A172 (cell line): ENCODE results near the gene ZSCAN9. TPM values are rescaled to one million over a fixed set of nuclear protein-coding genes. Genes with fewer than 3 reads are reported as not detected.

ENCODE experiments used
- DNase-seq: peaks from one replicate; pipeline ENCODE4 v3.0.0-alpha.2; 2015; ENCODE audit warnings: low spot score
- total RNA-seq: library from RNA; depleted of rRNA; stranded (reverse); fragments of >200 nt; shearing (Covaris generic); gene quantifications from 2 replicates; pipeline ENCODE4 v1.2.3, GENCODE V29; 2014; rRNA removed

Gene ZSCAN9
- total RNA-seq, 1 experiment from 2014 or later = 17.0 TPM

DNA sequence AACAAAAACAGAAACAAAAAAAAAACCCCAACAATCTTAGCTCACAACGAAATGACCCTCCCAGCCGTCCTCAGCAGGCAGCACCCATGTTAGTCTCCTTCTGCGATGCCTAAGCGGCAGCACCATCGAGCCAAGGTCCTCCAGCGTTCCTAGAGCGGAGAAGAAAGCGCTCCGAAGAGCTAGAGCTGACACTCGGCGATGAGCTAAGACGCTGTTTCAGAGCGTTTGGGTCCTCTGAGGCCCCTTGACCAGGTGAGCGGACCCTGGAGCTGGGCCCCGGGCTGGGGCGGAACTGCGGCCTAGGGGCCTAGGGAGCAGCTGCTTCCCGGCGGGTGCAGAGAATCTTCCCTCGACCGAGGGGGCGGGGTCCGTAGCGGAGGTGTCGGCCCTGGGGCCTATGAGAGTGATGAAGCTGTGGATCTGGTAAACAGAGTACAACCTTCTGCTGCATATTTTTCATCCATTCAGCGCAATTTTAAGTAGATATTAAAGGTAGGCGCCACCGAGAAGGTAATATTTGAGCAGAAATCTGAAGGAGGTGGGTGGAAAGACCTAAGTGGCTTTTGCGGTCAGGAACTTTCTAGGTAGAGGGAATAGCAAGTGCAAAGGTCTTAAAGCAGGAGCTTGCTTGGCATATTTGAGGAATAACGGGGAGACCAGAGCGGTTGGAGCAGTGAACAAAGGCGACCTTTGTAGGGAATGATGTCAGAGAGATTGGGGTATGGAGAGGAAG, 42.1 kb downstream of the ZSCAN9 start, which contains the start of gene ZSCAN26:
ZSCAN26 (plus strand) TSS at position 182 of the 733 bp plus-strand sequence. CDS start 4,777 bp downstream, outside the sequence.
- peak; percentile 79 for DNase-seq

DNA sequence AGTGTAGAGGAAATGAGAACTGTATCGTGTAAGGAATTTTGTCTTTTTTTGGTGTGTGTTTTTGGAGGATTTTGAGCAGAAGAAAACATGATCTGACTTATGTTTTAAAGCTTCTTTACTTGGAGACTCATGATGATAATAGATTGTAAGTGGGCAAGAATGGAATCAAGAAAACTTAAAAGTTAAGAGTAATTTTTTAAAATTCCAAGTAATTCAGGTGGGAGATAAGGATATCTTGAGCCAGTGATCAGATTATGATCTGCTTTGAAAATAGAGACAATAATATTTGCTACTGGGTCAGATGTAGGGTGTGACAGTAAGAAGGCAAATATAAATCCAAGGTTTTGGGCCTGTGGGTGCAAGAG, 42.6 kb downstream of the ZSCAN9 start:
- DNase-seq = no peak

DNA sequence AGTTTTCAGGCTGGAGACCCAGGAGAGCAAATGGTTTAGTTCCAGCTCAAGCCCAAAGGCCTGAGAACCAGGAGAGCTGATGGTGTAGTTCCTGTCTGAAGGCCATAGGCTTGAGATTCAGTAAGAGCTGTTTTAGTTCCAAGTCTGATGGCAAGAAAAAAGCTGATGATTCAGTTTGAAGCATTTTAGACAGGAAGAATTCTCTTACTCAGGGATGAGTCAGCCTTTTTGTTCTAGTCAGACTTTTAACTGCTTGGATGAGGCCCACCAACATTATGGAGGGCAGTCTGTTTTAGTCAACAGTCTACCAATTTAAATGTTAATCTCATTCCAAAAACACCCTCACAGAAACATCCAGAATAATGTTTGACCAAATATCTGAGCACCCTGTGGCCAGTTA, 44.4 kb downstream of the ZSCAN9 start:
- peak; percentile 80 for DNase-seq

DNA sequence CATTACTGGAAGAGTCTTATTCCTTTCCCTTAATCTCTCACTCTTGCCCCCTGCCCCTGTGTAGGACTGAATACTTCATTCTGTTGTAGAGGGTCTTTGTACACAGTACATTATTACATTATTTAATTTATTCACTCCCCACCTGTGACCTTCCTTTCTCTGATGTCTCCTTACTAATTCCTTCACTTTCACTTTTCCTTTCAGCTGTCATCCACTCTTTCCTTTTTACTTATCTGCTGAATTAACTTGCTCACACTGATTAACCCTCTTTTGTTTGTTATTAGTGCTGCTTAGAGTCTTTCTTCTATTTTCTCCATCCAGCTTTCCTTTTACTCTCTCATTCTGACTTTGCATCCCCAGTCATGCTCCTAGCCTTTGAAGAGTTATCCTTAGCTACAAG, 49.8 kb downstream of the ZSCAN9 start:
- no peak for DNase-seq

DNA sequence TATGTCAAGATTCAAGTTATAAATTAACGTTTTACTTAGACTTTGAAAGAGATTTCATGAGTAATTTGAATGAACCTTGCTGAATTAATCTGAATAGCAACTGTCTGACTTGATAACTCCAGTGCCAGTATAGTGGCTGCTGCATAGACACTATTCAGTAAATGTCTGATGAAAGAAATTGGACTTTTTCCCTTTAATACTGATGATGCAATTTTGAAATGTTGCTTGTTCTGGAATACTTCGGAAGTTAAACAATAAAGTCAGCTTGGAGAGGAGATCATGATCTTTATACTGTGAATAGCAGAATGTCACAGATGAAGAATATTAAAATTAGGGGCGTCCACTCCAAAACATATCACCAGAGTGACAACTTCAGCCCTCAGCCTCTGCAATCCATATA, 52.7 kb downstream of the ZSCAN9 start:
- no peak for DNase-seq

DNA sequence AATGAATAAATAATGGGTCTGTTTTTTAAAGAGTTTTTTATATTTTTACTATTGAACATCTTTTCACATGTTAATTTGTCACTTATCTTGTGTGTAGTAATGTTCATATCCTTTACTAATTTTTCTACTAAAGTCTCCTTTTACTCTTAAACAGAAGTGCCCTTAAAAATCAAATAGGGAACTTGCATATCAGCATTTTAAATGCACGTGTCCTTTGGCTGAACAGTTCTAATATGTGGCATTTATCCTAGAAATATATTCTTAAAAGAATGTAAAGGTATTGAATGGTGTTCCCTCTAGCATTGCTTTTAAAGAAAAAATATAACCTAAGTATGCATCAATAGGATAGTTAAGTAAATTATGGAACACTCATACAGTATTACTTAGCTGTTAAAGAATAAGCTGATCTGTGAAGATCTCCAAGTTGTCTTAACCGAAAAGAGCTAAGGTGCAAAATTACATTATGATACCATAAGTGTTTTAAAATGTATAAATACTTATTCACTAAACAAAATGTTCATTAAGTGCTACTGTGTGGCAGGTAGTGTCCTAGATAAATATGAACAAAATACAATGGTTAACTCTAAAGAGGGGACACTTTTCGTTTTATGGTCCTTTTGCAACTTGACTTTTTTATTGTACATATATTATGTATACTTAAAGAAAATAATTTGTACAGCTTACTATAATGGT, 55.7 kb downstream of the ZSCAN9 start:
- DNase-seq = no peak

DNA sequence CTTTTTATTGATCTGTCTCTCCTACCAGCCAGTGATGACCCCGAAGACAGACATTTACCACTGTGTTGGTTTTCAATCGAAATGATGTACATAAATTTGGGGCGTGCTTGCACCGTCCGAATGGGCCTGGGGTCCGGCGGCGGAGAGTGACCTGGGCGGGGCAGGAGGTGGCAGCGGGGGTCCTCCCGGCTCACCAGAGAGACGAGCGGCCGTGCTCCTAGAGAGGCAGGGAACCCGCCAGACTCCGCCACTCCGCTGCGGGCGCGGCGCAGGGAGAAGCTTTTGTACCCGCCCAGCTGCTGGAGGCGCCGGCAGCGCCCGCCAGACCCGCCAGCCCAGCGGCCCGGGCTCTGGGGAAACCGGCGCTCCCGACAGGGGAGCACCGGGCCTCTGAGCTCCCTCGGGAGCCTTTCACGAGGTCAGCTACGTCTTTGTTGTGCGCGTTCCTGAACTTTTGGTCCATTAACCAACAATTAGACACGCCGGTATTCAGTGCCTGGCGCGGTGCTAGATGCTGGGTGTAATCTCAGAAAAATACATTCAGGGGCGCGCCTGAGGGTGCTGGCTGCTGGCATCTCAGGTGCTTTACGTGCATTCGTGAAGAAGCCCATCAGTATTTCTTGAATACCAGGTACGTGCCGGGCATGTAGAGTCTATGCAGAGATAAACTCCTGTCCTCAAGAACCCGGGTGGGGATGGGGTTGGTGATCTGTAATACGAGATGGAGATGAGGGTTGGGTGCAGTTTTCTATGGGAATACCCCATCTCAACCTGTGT, 56.4 kb downstream of the ZSCAN9 start, which contains the start of gene PGBD1:
PGBD1 (plus strand) TSS at position 285 of the 777 bp plus-strand sequence. CDS start 2,242 bp downstream, outside the sequence.
- DNase-seq = peak; percentile 50

DNA sequence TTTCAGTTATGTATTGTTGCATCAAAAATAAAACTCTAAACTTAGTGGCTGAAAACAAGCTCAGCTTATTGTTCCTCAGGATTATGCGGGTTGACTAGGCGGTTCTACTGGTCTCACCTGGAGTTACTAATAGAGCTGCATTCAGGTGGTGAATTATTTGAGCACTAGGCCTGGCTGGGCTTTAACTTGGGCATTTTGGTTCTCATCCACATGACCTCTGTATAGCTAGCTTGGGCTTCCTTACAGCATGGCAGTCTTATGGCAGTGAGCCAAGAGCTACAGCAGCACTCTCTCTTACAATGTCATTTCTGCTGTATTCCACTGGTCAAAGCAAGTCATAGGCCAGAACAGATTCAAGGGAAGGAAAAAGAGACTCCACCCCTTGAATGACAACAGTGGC, 57.9 kb downstream of the ZSCAN9 start:
- DNase-seq = no peak

Other genes with a start within 250 kb of the ZSCAN9 start
- gene ZNF165, start 144.7 kb upstream of the ZSCAN9 start, total RNA-seq = 0.09 and 1.4 TPM in 2 replicates
- 7.7 and 9.9 TPM in 2 replicates for gene ZSCAN16, start 100.7 kb upstream of the ZSCAN9 start, total RNA-seq
- gene ZKSCAN8, start 83.4 kb upstream of the ZSCAN9 start, total RNA-seq = 10.2 and 10.4 TPM in 2 replicates
- gene ZKSCAN4, start 27.0 kb downstream of the ZSCAN9 start, total RNA-seq = 3.5 and 5.6 TPM in 2 replicates
- not detected in 2 replicates for gene NKAPL, start 34.0 kb downstream of the ZSCAN9 start, total RNA-seq
- gene ZSCAN26, start 41.9 kb downstream of the ZSCAN9 start, total RNA-seq = 16.9 and 18.7 TPM in 2 replicates
- 9.1 and 12.0 TPM in 2 replicates for gene PGBD1, start 56.3 kb downstream of the ZSCAN9 start, total RNA-seq
- gene ZSCAN31, start 110.9 kb downstream of the ZSCAN9 start, total RNA-seq = 17.4 and 24.4 TPM in 2 replicates
- 3.7 and 5.0 TPM in 2 replicates for gene ZKSCAN3, start 124.7 kb downstream of the ZSCAN9 start, total RNA-seq
- gene ZSCAN12, start 174.5 kb downstream of the ZSCAN9 start, total RNA-seq = 5.3 and 7.3 TPM in 2 replicates
- gene ZSCAN23, start 218.2 kb downstream of the ZSCAN9 start, total RNA-seq = 1.0 and 3.2 TPM in 2 replicates